HepG2 (cell line): Measurements from ENCODE around the gene LRP1-AS. TPM values are rescaled to one million over a fixed set of nuclear protein-coding genes. Genes with fewer than 3 reads are reported as not detected.

Experiments
- ATAC-seq: fragments of 200-7000 bp; cut with Tn5 transposase; 3 replicates; pipeline ENCODE4 v1.9.1; 2020; ENCODE audit warnings: mild to moderate bottlenecking, moderate library complexity
- BruUV-seq: library from RNA; stranded (reverse); fragments of 400-500 nt; replicated peaks from 2 replicates; lab custom pipeline; 2021; lab: Mats Ljungman, UMichigan
- CTCF ChIA-PET: fragments of 300-600 bp; formaldehyde crosslinking; extraction: SDS; loops from one replicate; lab custom pipeline; 2021; ENCODE audit warnings: low total read pairs, inconsistent platforms, low intra/inter-chr PET ratio; lab: Yijun Ruan, JAX
- POLR2A ChIA-PET: fragments of 350-600 bp; sonication (Branson Sonifier 250); formaldehyde crosslinking; loops from one replicate; lab custom pipeline; 2020; ENCODE audit warnings: antibody characterized with exemption, inconsistent platforms; lab: Yijun Ruan, JAX
- DNase-seq: peaks from one replicate; pipeline ENCODE4 v3.0.0-alpha.2; 2015; ENCODE audit warnings: low spot score
- FAIRE-seq: peaks from 3 replicates; lab custom pipeline; 2011; peaks lifted over from hg19 to GRCh38; lab: Jason Lieb, UNC
- H2AFZ ChIP-seq: one replicate; pipeline ENCODE4 v1.6.1; 2011; ENCODE audit warnings: low read length, inconsistent platforms
- H3K27ac ChIP-seq: fragments of 300-600 bp; 3 replicates; pipeline ENCODE4 v1.8.0; 2011; ENCODE audit warnings: mixed run types, mild to moderate bottlenecking, mixed read lengths, low read length, inconsistent platforms; ENCODE audit not compliant: insufficient read depth; ENCODE audit errors: extremely low read length
- H3K27me3 ChIP-seq, 2 experiments: fragments of 200-600 bp in 1 of 2; 2 replicates in 1 of 2; 3 replicates in 1 of 2; pipeline versions ENCODE4 v1.6.0 to v1.8.0; 2011; ENCODE audit warnings: low read length in 2 of 2, mild to moderate bottlenecking in 2 of 2, moderate library complexity in 2 of 2, inconsistent platforms in 1 of 2; ENCODE audit not compliant: insufficient read depth in 2 of 2, control insufficient read depth in 1 of 2
- H3K36me3 ChIP-seq, 2 experiments: fragments of 200-600 bp in 1 of 2; replicated peaks in 1 of 2; 2 replicates in 1 of 2; 3 replicates in 1 of 2; pipeline versions ENCODE4 v1.5.1 to v1.8.0; 2011; ENCODE audit warnings: low read length in 2 of 2, inconsistent platforms in 1 of 2; ENCODE audit not compliant: insufficient read depth in 2 of 2, control insufficient read depth in 1 of 2
- H3K4me1 ChIP-seq: 2 replicates; pipeline ENCODE4 v1.5.1; 2012; ENCODE audit warnings: low read length, inconsistent platforms; ENCODE audit not compliant: insufficient read depth
- H3K4me2 ChIP-seq: 2 replicates; pipeline ENCODE4 v1.6.0; 2011; ENCODE audit warnings: low read depth, low read length, inconsistent platforms
- H3K4me3 ChIP-seq, 3 experiments: fragments of 200-600 bp in 1 of 3; sonication (generic), shearing (Covaris generic) in 1 of 3; replicated peaks in 1 of 3; 2 replicates each; pipeline ENCODE4 v1.5.1; 2011 to 2016; ENCODE audit warnings: low read length in 3 of 3, inconsistent platforms in 2 of 3, low read depth in 2 of 3, mild to moderate bottlenecking in 2 of 3, control low read depth in 1 of 3, mixed read lengths in 1 of 3; ENCODE audit not compliant: insufficient read depth in 1 of 3
- H3K79me2 ChIP-seq: one replicate; pipeline ENCODE4 v1.6.1; 2011; ENCODE audit warnings: low read length, inconsistent platforms; ENCODE audit not compliant: insufficient read depth
- H3K9ac ChIP-seq: 2 replicates; pipeline ENCODE4 v1.6.0; 2011; ENCODE audit warnings: mild to moderate bottlenecking, low read depth, low read length, inconsistent platforms; ENCODE audit not compliant: insufficient read depth
- H3K9me3 ChIP-seq: 2 replicates; pipeline ENCODE4 v1.5.1; 2012; ENCODE audit warnings: mild to moderate bottlenecking, low read length
- H4K20me1 ChIP-seq: 2 replicates; pipeline ENCODE4 v1.6.0; 2011; ENCODE audit warnings: inconsistent platforms, mild to moderate bottlenecking, low read length, moderate library complexity; ENCODE audit not compliant: insufficient read depth
- ATAD3A ChIP-seq: sonication (generic); formaldehyde crosslinking; IDR thresholded peaks from 2 replicates; pipeline ENCODE4 v1.4.0; 2020; ENCODE audit warnings: missing genetic modification reagents
- ATF1 ChIP-seq: IDR thresholded peaks from 2 replicates; pipeline ENCODE4 v1.6.1; 2016; ENCODE audit warnings: mild to moderate bottlenecking, control low read depth
- BCL6 ChIP-seq: IDR thresholded peaks from 2 replicates; pipeline ENCODE4 v1.6.1; 2016; ENCODE audit warnings: missing genetic modification reagents, missing compliant biosample characterization
- CBX1 ChIP-seq: IDR thresholded peaks from one replicate; pipeline ENCODE4 v1.6.1; 2016; ENCODE audit warnings: antibody characterized with exemption, low read depth
- CC2D1A ChIP-seq: sonication (generic); formaldehyde crosslinking; IDR thresholded peaks from 2 replicates; pipeline ENCODE4 v1.8.1; 2023; ENCODE audit warnings: mild to moderate bottlenecking, missing genetic modification reagents
- FOSL1 ChIP-seq: sonication (generic); formaldehyde crosslinking; IDR thresholded peaks from 2 replicates; pipeline ENCODE4 v1.9.0; 2021; ENCODE audit warnings: missing genetic modification reagents, borderline replicate concordance
- GATAD1 ChIP-seq: IDR thresholded peaks from 2 replicates; pipeline ENCODE4 v1.6.1; 2016; ENCODE audit warnings: missing genetic modification reagents, missing compliant biosample characterization
- HOXA9 ChIP-seq: sonication (generic); formaldehyde crosslinking; IDR thresholded peaks from 2 replicates; pipeline ENCODE4 v1.8.1; 2022; ENCODE audit warnings: missing genetic modification reagents, mild to moderate bottlenecking, moderate library complexity, borderline replicate concordance
- IRX3 ChIP-seq: sonication (generic); formaldehyde crosslinking; IDR thresholded peaks from 2 replicates; pipeline ENCODE4 v1.8.1; 2023; ENCODE audit warnings: mild to moderate bottlenecking, low read depth, missing genetic modification reagents, borderline replicate concordance
- RAD21 ChIP-seq: fragments of 450-650 bp; formaldehyde crosslinking; IDR thresholded peaks from 2 replicates; pipeline ENCODE4 v1.5.0; 2020; ENCODE audit warnings: mild to moderate bottlenecking
- RFXANK ChIP-seq: IDR thresholded peaks from 2 replicates; pipeline ENCODE4 v1.6.1; 2016
- SMYD3 ChIP-seq: sonication (generic); formaldehyde crosslinking; IDR thresholded peaks from 2 replicates; pipeline ENCODE4 v1.8.1; 2023; ENCODE audit warnings: mild to moderate bottlenecking, missing genetic modification reagents
- SP4 ChIP-seq: sonication (generic); formaldehyde crosslinking; IDR thresholded peaks from 2 replicates; pipeline ENCODE4 v1.8.1; 2023; ENCODE audit warnings: mild to moderate bottlenecking, missing genetic modification reagents
- THAP8 ChIP-seq: sonication (generic); formaldehyde crosslinking; IDR thresholded peaks from 2 replicates; pipeline ENCODE4 v1.5.1; 2020; ENCODE audit warnings: missing genetic modification reagents, mild to moderate bottlenecking, borderline replicate concordance
- ZKSCAN1 ChIP-seq: fragments of 150-350 bp; IDR thresholded peaks from 2 replicates; pipeline ENCODE4 v1.6.1; 2014; ENCODE audit warnings: low read length
- ZNF230 ChIP-seq: sonication (generic); formaldehyde crosslinking; IDR thresholded peaks from 2 replicates; pipeline ENCODE4 v1.4.0; 2020; ENCODE audit warnings: mild to moderate bottlenecking, missing genetic modification reagents
- ZNF333 ChIP-seq: sonication (generic); formaldehyde crosslinking; IDR thresholded peaks from 2 replicates; pipeline ENCODE4 v1.4.0; 2020; ENCODE audit warnings: mild to moderate bottlenecking, missing genetic modification reagents, borderline replicate concordance
- WGBS: methylation state at CpG from one replicate; pipeline ENCODE4 v1.1.6; 2017; ENCODE audit warnings: low lambda C conversion rate; 5-methylcytosine and 5-hydroxymethylcytosine counted together
- in situ Hi-C: cut with HindIII; loops from 2 replicates; pipeline ENCODE4 v1.10.0; 2017; ENCODE audit warnings: low pct_unique_long_range_greater_than_20kb; ENCODE audit not compliant: extremely low pct_ligation_motif_present
- intact Hi-C: fragments of 100-400 bp; cut with micrococcal nuclease; formaldehyde crosslinking; loops from one replicate; pipeline ENCODE4 v1.10.0; 2022; ENCODE audit not compliant: unreplicated experiment
- polyA plus RNA-seq, 8 experiments: library from polyadenylated mRNA; depleted of rRNA in 3 of 8; stranded (reverse) in 7 of 8; unstranded in 1 of 8; fragments of >200 nt; fragmentation: Illumina TruSeq in 4 of 8; extraction: Trizol in 4 of 8; gene quantifications; 2 replicates each; pipeline versions ENCODE4 v1.2.1 to v1.2.3, GENCODE V29; 2011 to 2016; ENCODE audit warnings: low read depth in 4 of 8, missing spikeins in 1 of 8, mixed read lengths in 1 of 8; ENCODE audit not compliant: insufficient read depth in 1 of 8
- total RNA-seq, 5 experiments: library from RNA; depleted of rRNA; stranded (reverse); fragments of >200 nt; fragmentation: Illumina TruSeq; extraction: Trizol; gene quantifications; 2 replicates each; pipeline ENCODE4 v1.2.3, GENCODE V29; 2016; ENCODE audit warnings: low read depth in 1 of 5
- TF ChIP-seq, protein P1 (sequence below): IDR thresholded peaks from 2 replicates; pipeline ENCODE4 v1.6.1; 2016; ENCODE audit warnings: low read depth, missing genetic modification reagents, missing compliant biosample characterization

LRP1-AS gene
- total and polyA plus RNA-seq, 2 of the 13 experiments (the other 11 are each of a cell fraction or from before 2014, with no cell fraction given) = 0.20 TPM; not detected in 1

- in situ Hi-C loops = no loop called here
- H3K36me3 ChIP-seq = peaks cover 79 to 98% of the 10 kb centered on the region in 2 experiments
- no peaks in the 10 kb centered on the region for H3K4me1 ChIP-seq
- H3K27me3 ChIP-seq = no peaks in the 10 kb centered on the region; a peak in 1 of 5 replicates
- H3K4me3 ChIP-seq = no peak overlapping the region
- intact Hi-C loops = no loop called here
- ATAC-seq (no peak), DNase-seq (no peak), FAIRE-seq (no peak)
- H4K20me1 ChIP-seq = no peaks in the 10 kb centered on the region
- H3K27ac ChIP-seq = no peak overlapping the region
- no peaks in the 10 kb centered on the region for H3K79me2 ChIP-seq
- H2AFZ ChIP-seq = no peak overlapping the region
- TF ChIP-seq GATAD1 (CRISPR knock-in tag) (no peak), CBX1 (no peak), IRX3 (no peak), RAD21 (no peak), ZKSCAN1 (no peak), SP4 (no peak), ATF1 (CRISPR knock-in tag) (no peak), HOXA9 (no peak), SMYD3 (CRISPR knock-in tag) (no peak), THAP8 (CRISPR knock-in tag) (no peak), RFXANK (CRISPR knock-in tag) (no peak), BCL6 (CRISPR knock-in tag) (no peak), ZNF230 (CRISPR knock-in tag) (no peak), ZNF333 (no peak), FOSL1 (CRISPR knock-in tag) (no peak), CC2D1A (CRISPR knock-in tag) (no peak), ATAD3A (CRISPR knock-in tag) (no peak)
- TF ChIP-seq, protein P1, sequence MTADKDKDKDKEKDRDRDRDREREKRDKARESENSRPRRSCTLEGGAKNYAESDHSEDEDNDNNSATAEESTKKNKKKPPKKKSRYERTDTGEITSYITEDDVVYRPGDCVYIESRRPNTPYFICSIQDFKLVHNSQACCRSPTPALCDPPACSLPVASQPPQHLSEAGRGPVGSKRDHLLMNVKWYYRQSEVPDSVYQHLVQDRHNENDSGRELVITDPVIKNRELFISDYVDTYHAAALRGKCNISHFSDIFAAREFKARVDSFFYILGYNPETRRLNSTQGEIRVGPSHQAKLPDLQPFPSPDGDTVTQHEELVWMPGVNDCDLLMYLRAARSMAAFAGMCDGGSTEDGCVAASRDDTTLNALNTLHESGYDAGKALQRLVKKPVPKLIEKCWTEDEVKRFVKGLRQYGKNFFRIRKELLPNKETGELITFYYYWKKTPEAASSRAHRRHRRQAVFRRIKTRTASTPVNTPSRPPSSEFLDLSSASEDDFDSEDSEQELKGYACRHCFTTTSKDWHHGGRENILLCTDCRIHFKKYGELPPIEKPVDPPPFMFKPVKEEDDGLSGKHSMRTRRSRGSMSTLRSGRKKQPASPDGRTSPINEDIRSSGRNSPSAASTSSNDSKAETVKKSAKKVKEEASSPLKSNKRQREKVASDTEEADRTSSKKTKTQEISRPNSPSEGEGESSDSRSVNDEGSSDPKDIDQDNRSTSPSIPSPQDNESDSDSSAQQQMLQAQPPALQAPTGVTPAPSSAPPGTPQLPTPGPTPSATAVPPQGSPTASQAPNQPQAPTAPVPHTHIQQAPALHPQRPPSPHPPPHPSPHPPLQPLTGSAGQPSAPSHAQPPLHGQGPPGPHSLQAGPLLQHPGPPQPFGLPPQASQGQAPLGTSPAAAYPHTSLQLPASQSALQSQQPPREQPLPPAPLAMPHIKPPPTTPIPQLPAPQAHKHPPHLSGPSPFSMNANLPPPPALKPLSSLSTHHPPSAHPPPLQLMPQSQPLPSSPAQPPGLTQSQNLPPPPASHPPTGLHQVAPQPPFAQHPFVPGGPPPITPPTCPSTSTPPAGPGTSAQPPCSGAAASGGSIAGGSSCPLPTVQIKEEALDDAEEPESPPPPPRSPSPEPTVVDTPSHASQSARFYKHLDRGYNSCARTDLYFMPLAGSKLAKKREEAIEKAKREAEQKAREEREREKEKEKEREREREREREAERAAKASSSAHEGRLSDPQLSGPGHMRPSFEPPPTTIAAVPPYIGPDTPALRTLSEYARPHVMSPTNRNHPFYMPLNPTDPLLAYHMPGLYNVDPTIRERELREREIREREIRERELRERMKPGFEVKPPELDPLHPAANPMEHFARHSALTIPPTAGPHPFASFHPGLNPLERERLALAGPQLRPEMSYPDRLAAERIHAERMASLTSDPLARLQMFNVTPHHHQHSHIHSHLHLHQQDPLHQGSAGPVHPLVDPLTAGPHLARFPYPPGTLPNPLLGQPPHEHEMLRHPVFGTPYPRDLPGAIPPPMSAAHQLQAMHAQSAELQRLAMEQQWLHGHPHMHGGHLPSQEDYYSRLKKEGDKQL (CRISPR knock-in tag) = no peak
- H3K9me3 ChIP-seq = no peaks in the 10 kb centered on the region
- ChIA-PET POLR2A (interaction anchor here (1.3 kb wide), 1 partner anchor 23 kb away, joined by 3 read pairs; no protein-coding TSS in a partner anchor), CTCF (no interaction called here)
- no peak overlapping the region for H3K9ac ChIP-seq
- H3K4me2 ChIP-seq = no peak overlapping the region
- no TSS peak for BruUV-seq
- WGBS = 100% methylated on average over 2 of the region's 6 CpGs
These were observed 42.6 kb upstream of the LRP1-AS start for GRCh38 chr12:57190037-57190436.
